DND-41 (cell line): ENCODE data around the gene AOC2.

Source experiments
- CTCF ChIP-seq: IDR thresholded peaks from 2 replicates; pipeline ENCODE4 v1.5.1; 2012; ENCODE audit warnings: borderline replicate concordance, low read length, moderate library complexity, mild to moderate bottlenecking; ENCODE audit not compliant: poor library complexity, severe bottlenecking; ENCODE audit errors: extremely low read depth
- EZH2 ChIP-seq: IDR thresholded peaks from 3 replicates; pipeline ENCODE4 v1.6.1; 2012; ENCODE audit warnings: borderline replicate concordance, low read depth, mild to moderate bottlenecking, moderate library complexity, low read length, inconsistent platforms; ENCODE audit not compliant: severe bottlenecking

- TF ChIP-seq CTCF = no peak
- no peak for TF ChIP-seq EZH2
These were observed 46.4 kb upstream of the AOC2 start for GRCh38 chr17:42798011-42798382.
